ENCODE measurements around the gene DAAM1.

Gene DAAM1

GRCh38 chr14:59295951-59296350, 107.5 kb downstream of the DAAM1 start:
- no peak for DNase-seq

GRCh38 chr14:59296508-59296907, 108.0 kb downstream of the DAAM1 start:
- DNase-seq: no peak

DNA sequence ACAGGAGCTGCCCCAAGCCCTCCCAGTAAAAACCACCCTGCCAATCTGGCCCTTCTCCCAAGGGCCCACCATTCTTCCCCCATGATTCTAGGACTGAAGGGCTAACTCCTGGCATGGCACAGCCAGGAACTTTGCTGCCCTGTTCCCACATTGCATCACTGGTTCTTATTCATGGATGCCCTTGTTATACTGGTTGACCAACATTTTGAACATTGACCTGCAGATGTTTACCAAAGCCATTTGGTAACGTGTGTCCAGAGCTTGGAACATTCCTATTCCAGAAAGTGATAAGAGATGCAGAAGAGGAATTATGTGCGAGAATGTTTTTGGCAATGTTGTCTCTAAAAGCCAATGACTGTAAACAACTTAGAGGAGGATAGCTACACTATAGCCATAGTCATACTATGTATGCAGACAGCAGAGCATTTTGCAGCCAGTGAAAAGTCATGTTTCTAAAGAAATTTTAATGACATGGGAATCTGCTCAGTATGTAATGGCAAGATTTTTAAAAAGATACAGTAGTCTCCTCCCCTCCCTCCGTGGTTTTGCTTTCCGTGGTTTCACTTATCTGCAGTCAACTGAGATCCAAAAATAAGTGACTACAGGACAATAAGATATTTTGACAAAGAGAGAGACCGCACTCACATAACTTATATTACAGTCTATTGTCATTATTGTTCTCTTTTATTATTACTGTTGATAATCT, 108.8 kb downstream of the DAAM1 start:
- DNase-seq: no peak

- no peak for DNase-seq
Measured at GRCh38 chr14:59299731-59300130, 111.3 kb downstream of the DAAM1 start.

GRCh38 chr14:59301354-59301753, 112.9 kb downstream of the DAAM1 start:
- DNase-seq: no peak

- no peak for DNase-seq
Measured at GRCh38 chr14:59302313-59302712, 113.8 kb downstream of the DAAM1 start.

DNA sequence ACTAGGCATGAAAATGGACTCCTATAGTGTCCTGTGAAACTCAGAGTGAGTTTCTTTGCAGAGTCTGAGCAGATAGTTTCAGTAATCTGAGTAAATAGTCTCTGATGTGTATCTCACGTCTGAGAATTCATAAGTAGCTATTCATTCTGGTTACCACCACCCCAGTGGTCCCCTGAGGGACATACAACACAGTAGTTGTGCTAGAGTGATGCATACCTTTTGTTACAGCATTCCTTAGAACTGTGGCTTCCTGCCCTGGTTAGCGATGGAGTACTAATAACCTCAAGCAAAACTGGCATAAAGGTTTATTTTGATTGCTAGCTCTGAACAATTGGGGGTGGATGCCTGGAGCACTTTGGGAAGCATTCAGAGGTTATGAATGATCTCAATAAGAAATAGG, 114.7 kb downstream of the DAAM1 start:
- no peak for DNase-seq

DNA sequence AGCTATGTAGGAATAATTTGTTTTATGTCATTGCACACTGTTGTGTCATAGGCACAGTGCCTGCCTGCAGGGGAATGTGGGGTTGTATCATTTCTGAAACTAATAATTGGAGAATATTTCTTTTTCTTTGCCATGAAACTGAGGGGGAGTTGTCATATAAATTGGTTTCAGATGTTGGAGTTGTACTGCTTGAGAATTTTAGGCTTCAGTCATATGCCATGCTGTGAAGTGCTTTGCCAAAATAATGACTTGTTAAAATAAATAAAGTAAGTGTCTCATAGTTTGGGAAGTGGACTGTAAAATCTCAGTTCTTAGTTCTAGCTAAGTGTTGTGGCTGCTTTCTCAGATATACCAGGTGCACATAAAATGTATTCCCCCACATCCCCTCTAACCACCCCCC, 116.8 kb downstream of the DAAM1 start:
- DNase-seq: no peak

- DNase-seq: no peak
Measured at GRCh38 chr14:59305836-59306555, 117.5 kb downstream of the DAAM1 start.

DNA sequence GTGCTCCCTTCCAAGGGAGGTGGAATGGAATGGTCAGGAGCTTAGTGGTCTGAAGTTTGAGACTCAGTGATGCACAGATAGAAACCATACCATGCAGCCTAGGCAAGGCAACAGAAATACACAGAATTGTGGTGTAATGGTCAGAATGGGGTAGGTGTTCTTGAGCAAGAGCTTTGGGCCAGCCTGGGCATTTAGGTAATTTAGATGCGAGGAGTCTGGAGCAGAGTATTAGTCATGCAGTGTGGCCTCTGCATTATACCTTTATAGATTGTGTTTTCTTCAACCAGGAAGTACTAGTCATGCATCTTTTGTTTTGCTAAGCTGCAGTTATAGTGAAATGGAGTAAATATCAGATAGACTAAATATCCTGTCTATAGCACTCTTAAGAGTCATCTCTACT, 118.3 kb downstream of the DAAM1 start:
- DNase-seq: no peak

GRCh38 chr14:59308086-59308485, 119.6 kb downstream of the DAAM1 start:
- no peak for DNase-seq

DNA sequence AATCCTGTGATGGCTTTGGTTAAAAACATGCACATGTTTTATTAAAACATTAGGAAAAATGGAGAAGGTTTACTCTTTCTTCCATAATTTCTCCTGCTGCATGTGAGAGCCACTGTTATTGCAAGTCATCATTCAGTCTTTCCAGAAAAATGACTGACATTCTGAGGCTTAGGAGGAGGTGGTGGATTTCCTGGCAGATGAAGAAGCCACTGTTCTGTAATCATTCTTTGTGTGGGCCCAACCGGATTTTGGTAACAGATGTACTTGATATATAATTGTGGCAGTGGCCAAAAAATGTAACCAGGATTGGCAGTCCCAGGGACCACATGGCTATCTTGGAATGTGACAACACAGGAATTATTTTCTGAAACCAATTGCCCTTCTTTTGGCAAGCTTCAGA, 120.2 kb downstream of the DAAM1 start:
- no peak for DNase-seq

DNA sequence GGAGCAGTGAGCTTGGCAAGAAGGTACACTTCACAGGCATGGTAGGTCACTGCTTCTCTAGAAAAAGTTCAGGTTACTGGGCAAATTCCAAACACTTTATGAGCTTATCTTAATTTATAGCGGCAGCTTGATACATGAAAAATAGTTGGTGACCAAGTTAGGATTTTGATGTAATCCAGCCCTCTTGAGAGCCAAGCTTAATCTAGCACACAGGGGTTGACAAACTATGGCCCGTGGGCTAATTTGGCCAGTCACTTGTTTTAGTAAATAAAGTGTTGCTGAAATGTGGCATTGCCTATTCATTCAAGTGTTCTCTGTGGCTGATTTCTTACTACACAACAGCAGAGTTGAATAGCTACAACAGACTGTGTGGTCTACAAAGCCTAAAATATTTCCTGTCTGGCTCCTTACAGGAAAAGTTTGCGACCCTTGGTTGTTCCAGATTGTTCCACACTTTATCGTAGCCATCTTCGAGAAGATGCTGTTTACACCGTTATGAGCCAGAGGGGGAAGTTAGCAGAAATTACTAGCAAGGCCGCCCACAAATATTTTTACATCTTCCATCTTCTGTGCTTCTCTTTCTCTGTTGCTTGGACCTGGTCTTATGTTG, 120.9 kb downstream of the DAAM1 start:
- no peak for DNase-seq

- DNase-seq: no peak
Measured at GRCh38 chr14:59310633-59311032, 122.2 kb downstream of the DAAM1 start.

DNA sequence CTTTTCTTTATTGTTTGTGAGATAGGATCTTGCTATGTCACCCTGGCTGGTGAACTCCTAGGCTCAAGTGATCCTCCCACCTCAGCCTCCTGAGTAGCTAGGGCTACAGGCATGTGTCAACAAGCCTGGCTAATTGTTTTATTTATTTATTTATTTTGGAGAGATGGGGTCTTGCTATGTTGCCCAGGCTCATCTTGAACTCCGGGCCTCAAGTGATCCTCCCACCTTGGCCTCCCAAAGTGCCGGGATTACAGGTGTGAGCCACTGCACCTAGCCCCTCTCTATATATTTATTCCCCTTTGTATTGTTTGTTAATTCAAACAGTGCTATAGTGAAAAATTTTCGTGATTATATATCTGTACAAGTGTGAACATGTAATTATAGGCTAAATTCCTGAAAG, 123.3 kb downstream of the DAAM1 start:
- no peak for DNase-seq

DNA sequence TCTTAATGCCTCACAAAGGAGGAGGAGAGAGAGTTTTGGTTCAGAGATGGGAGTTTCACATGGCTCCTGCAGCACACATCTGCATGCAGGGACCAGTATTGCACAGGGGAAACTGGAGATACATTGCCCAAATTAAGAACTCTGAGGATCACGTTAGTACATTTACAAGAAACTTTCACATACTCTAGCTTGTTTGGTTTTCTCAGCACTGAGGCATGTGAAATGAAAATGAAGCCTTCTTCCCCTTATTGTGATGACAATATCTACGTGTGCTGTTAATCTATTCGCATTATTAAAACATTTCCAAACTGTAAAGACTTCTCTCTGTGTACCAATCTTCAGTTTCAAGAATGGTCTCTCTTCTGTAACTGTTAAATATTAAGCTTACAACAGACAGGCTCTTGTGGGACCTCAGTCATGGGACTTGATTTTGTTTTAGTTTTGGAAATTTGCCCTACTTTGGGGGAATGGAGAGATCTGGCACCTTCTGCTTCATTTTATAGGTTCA, 124.7 kb downstream of the DAAM1 start:
- no peak for DNase-seq

- no peak for DNase-seq
Measured at GRCh38 chr14:59313658-59314608, 125.5 kb downstream of the DAAM1 start.

GRCh38 chr14:59314953-59315599, 126.6 kb downstream of the DAAM1 start:
- DNase-seq: no peak

- no peak for DNase-seq
Measured at GRCh38 chr14:59316151-59316830, 127.8 kb downstream of the DAAM1 start.

DNA sequence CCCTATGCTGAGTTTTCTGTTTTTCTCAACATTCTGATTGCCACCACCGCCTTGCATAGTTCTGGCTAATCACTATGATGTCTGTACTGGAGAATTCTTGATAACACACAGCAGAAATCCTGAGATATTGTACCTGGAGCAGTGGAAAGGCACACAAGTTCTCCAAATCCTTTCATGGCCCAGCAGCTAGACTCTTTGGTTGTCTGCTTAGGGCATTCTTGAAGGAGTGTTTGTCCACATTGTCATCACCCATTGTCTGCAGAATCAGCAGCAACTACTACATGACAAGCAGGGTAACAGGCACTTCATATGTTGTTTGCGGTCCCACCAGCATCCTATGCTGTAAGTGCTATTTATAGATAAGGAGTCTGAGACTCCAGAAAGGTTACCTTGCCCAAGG, 128.9 kb downstream of the DAAM1 start:
- no peak for DNase-seq

DNA sequence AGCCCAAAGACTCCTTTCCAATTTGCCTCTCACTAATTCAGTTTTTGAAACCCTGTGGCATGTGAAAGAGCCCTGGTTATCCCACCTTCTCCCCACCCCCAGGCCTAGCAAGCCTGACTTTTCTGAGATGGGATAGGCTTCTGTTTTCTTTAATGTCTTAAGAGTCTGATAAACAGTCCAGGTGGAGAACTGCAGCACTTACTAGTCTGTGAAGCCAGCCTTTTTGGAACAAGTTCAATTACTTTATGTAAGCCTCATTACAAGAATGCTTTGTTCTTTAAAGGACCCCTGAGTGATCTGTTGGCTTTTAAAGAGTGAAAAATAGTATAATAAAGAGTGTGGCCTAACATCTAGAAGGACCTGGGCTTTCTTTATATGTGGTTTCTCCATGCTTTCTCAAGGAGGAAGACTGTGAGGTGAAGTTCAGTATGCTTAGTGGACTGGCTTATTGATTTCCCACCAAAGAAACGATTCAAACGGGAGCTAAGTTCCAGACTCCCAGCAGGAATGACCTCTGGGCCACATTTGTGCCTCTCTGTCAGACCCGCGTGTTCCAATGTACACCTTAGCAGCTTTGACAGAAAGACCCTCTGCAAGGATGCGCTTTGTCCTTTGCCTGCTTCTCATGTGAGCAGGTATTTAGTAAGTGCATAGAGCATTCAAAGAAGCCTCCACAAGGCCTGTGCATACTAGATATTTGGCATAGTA, 129.5 kb downstream of the DAAM1 start:
- no peak for DNase-seq

All from NCI-H1417 treated with DMSO at 0.1 percent for 48 hours (cell line).